ENCODE data around the gene TMEM151A.
A peak's percentile ranks its signal among the peaks of the same experiment; 100 is the strongest.
"Not testable (repeated sequence)": the region's sequence is repeated elsewhere in the genome, so short reads cannot be mapped to it uniquely, and the experiment has no call there.

The TMEM151A gene

DNA sequence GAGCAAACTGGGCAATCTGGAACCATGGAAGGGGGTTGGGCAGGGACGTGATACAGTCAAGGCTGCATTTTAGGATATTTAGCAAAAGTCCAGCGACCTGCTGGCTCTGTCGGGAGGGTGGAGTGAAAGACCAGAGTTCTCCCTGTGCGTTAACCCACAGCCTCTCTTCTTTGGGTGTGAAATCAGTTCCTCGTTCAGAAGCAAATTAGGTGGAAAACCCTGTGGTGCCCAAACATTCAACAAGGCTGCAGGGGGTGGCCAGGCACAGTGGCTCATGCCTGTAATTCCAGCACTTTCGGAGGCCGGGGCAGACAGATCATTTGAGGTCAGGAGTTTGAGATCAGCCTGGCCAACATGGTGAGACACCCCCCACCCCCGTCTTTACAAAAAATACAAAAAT lies 5.9 kb downstream of the TMEM151A start:
- no peak overlapping the region for H2BK15ac ChIP-seq (replicated peaks; ENCODE audit: low read depth)
- no peak overlapping the region for H3K4me3 ChIP-seq (ENCODE audit: low read length)
- H2AK5ac ChIP-seq (ENCODE audit: low read length) = no peak overlapping the region
- no peak overlapping the region for H2BK5ac ChIP-seq (ENCODE audit: low read length)
- no CpG with 5 or more reads among the region's 8 CpGs for WGBS (ENCODE audit: extremely low coverage, insufficient coverage, low lambda C conversion rate)
- H3K23ac ChIP-seq (ENCODE audit: low read length) = no peak overlapping the region
- H3K4ac ChIP-seq (ENCODE audit: low read depth, low read length) = no peak overlapping the region
- no peaks in the 10 kb centered on the region for H3K79me1 ChIP-seq (ENCODE audit: low read length)
- H3K9ac ChIP-seq (ENCODE audit: low read length) = no peak overlapping the region
- no peaks in the 10 kb centered on the region for H3K36me3 ChIP-seq (ENCODE audit: control insufficient read depth, insufficient read depth, low read length)
- no peak overlapping the region for H3K27ac ChIP-seq (ENCODE audit: low read depth, low read length)
- no peak overlapping the region for H3K4me2 ChIP-seq (ENCODE audit: low read length)
- no peak overlapping the region for H3K56ac ChIP-seq (ENCODE audit: low read length)
- no peaks in the 10 kb centered on the region for H3K27me3 ChIP-seq (ENCODE audit: insufficient read depth, low read length, poor library complexity)
- no peak overlapping the region for H3K18ac ChIP-seq (ENCODE audit: low read length)
- peaks cover 4% of the 10 kb centered on the region for H3K4me1 ChIP-seq (ENCODE audit: control insufficient read depth, low read depth, low read length)
- no peak overlapping the region for H2BK120ac ChIP-seq (ENCODE audit: low read depth, low read length)
- DNase-seq = peak; percentile 30
- H3K79me2 ChIP-seq (ENCODE audit: control insufficient read depth, insufficient read depth, low read length) = no peaks in the 10 kb centered on the region
- H4K8ac ChIP-seq (ENCODE audit: low read depth, low read length) = no peak overlapping the region
- H4K5ac ChIP-seq (ENCODE audit: low read length) = no peak overlapping the region

GRCh38 chr11:66299186-66299585 lies 7.5 kb downstream of the TMEM151A start:
- Histone ChIP-seq H4K8ac (ENCODE audit: low read depth, low read length) (no peak overlapping the region), H3K36me3 (ENCODE audit: control insufficient read depth, insufficient read depth, low read length) (no peaks in the 10 kb centered on the region), H3K4me2 (ENCODE audit: low read length) (no peak overlapping the region), H4K5ac (ENCODE audit: low read length) (no peak overlapping the region), H3K4me3 (ENCODE audit: low read length) (no peak overlapping the region), H3K9ac (ENCODE audit: low read length) (no peak overlapping the region), H2BK15ac (replicated peaks; ENCODE audit: low read depth) (no peak overlapping the region), H3K4me1 (ENCODE audit: control insufficient read depth, low read depth, low read length) (peaks cover 4% of the 10 kb centered on the region), H3K79me2 (ENCODE audit: control insufficient read depth, insufficient read depth, low read length) (no peaks in the 10 kb centered on the region), H3K27me3 (ENCODE audit: insufficient read depth, low read length, poor library complexity) (no peaks in the 10 kb centered on the region), H3K18ac (ENCODE audit: low read length) (no peak overlapping the region), H2BK5ac (ENCODE audit: low read length) (no peak overlapping the region), H3K4ac (ENCODE audit: low read depth, low read length) (no peak overlapping the region), H3K27ac (ENCODE audit: low read depth, low read length) (no peak overlapping the region), H3K23ac (ENCODE audit: low read length) (no peak overlapping the region), H2AK5ac (ENCODE audit: low read length) (no peak overlapping the region), H2BK120ac (ENCODE audit: low read depth, low read length) (no peak overlapping the region), H3K56ac (ENCODE audit: low read length) (no peak overlapping the region), H3K79me1 (ENCODE audit: low read length) (no peaks in the 10 kb centered on the region)
- no peak for DNase-seq
- WGBS (ENCODE audit: extremely low coverage, insufficient coverage, low lambda C conversion rate) = no CpG with 5 or more reads among the region's 3 CpGs

GRCh38 chr11:66302656-66303055 lies 11.0 kb downstream of the TMEM151A start:
- H2BK120ac ChIP-seq (ENCODE audit: low read depth, low read length) = no peak overlapping the region
- H3K27me3 ChIP-seq (ENCODE audit: insufficient read depth, low read length, poor library complexity) = no peaks in the 10 kb centered on the region
- H3K18ac ChIP-seq (ENCODE audit: low read length) = no peak overlapping the region
- H2BK5ac ChIP-seq (ENCODE audit: low read length) = no peak overlapping the region
- H3K79me2 ChIP-seq (ENCODE audit: control insufficient read depth, insufficient read depth, low read length) = no peaks in the 10 kb centered on the region
- no peak overlapping the region for H2BK15ac ChIP-seq (replicated peaks; ENCODE audit: low read depth)
- H4K5ac ChIP-seq (ENCODE audit: low read length) = no peak overlapping the region
- H3K79me1 ChIP-seq (ENCODE audit: low read length) = no peaks in the 10 kb centered on the region
- WGBS (ENCODE audit: extremely low coverage, insufficient coverage, low lambda C conversion rate) = no CpG with 5 or more reads among the region's 12 CpGs
- H3K4me1 ChIP-seq (ENCODE audit: control insufficient read depth, low read depth, low read length) = no peaks in the 10 kb centered on the region
- H3K23ac ChIP-seq (ENCODE audit: low read length) = no peak overlapping the region
- H3K4me3 ChIP-seq (ENCODE audit: low read length) = no peak overlapping the region
- H2AK5ac ChIP-seq (ENCODE audit: low read length) = no peak overlapping the region
- no peaks in the 10 kb centered on the region for H3K36me3 ChIP-seq (ENCODE audit: control insufficient read depth, insufficient read depth, low read length)
- no peak overlapping the region for H3K9ac ChIP-seq (ENCODE audit: low read length)
- H3K4me2 ChIP-seq (ENCODE audit: low read length) = no peak overlapping the region
- no peak overlapping the region for H3K27ac ChIP-seq (ENCODE audit: low read depth, low read length)
- no peak overlapping the region for H4K8ac ChIP-seq (ENCODE audit: low read depth, low read length)
- no peak overlapping the region for H3K4ac ChIP-seq (ENCODE audit: low read depth, low read length)
- DNase-seq = no peak
- H3K56ac ChIP-seq (ENCODE audit: low read length) = no peak overlapping the region

GRCh38 chr11:66309475-66309874 lies 17.8 kb downstream of the TMEM151A start:
- H3K56ac ChIP-seq (ENCODE audit: low read length) = no peak overlapping the region
- H2AK5ac ChIP-seq (ENCODE audit: low read length) = no peak overlapping the region
- H3K4me1 ChIP-seq (ENCODE audit: control insufficient read depth, low read depth, low read length) = peaks cover 8% of the 10 kb centered on the region
- no peaks in the 10 kb centered on the region for H3K79me1 ChIP-seq (ENCODE audit: low read length)
- H3K27ac ChIP-seq (ENCODE audit: low read depth, low read length) = no peak overlapping the region
- no peak overlapping the region for H2BK120ac ChIP-seq (ENCODE audit: low read depth, low read length)
- H3K18ac ChIP-seq (ENCODE audit: low read length) = no peak overlapping the region
- H3K4me3 ChIP-seq (ENCODE audit: low read length) = no peak overlapping the region
- H3K9ac ChIP-seq (ENCODE audit: low read length) = no peak overlapping the region
- H4K5ac ChIP-seq (ENCODE audit: low read length) = no peak overlapping the region
- H2BK15ac ChIP-seq (replicated peaks; ENCODE audit: low read depth) = no peak overlapping the region
- H4K8ac ChIP-seq (ENCODE audit: low read depth, low read length) = no peak overlapping the region
- no peak overlapping the region for H3K4me2 ChIP-seq (ENCODE audit: low read length)
- H2BK5ac ChIP-seq (ENCODE audit: low read length) = no peak overlapping the region
- no peaks in the 10 kb centered on the region for H3K27me3 ChIP-seq (ENCODE audit: insufficient read depth, low read length, poor library complexity)
- H3K79me2 ChIP-seq (ENCODE audit: control insufficient read depth, insufficient read depth, low read length) = no peaks in the 10 kb centered on the region
- no peak overlapping the region for H3K23ac ChIP-seq (ENCODE audit: low read length)
- no peak overlapping the region for H3K4ac ChIP-seq (ENCODE audit: low read depth, low read length)
- H3K36me3 ChIP-seq (ENCODE audit: control insufficient read depth, insufficient read depth, low read length) = no peaks in the 10 kb centered on the region
- DNase-seq = no peak
- no CpG with 5 or more reads among the region's 3 CpGs for WGBS (ENCODE audit: extremely low coverage, insufficient coverage, low lambda C conversion rate)

DNA sequence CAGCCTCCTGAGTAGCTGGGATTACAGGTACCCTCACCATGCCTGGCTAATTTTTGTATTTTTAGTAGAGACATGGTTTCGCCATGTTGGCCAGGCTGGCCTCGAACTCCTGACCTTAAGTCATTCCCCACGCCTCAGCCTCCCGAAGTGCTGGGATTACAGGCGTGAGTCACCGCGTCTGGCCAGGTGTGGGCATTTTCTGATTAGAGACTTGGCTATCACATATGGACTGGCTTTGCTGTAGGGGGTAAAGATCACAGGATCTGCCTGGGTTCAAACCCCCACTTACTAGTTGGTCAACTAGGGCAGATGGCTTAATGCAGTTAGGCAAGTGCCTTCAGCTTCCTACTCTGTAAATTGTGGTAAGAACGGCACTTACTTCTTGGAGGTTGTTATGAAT lies 18.6 kb downstream of the TMEM151A start:
- H3K79me1 ChIP-seq (ENCODE audit: low read length) = no peaks in the 10 kb centered on the region
- no peak overlapping the region for H3K23ac ChIP-seq (ENCODE audit: low read length)
- no peaks in the 10 kb centered on the region for H3K36me3 ChIP-seq (ENCODE audit: control insufficient read depth, insufficient read depth, low read length)
- H2BK120ac ChIP-seq (ENCODE audit: low read depth, low read length) = no peak overlapping the region
- H3K4ac ChIP-seq (ENCODE audit: low read depth, low read length) = no peak overlapping the region
- no peak overlapping the region for H3K56ac ChIP-seq (ENCODE audit: low read length)
- DNase-seq = no peak
- no peak overlapping the region for H3K9ac ChIP-seq (ENCODE audit: low read length)
- H3K4me1 ChIP-seq (ENCODE audit: control insufficient read depth, low read depth, low read length) = peaks cover 8% of the 10 kb centered on the region
- no peaks in the 10 kb centered on the region for H3K27me3 ChIP-seq (ENCODE audit: insufficient read depth, low read length, poor library complexity)
- H3K18ac ChIP-seq (ENCODE audit: low read length) = no peak overlapping the region
- H3K4me3 ChIP-seq (ENCODE audit: low read length) = no peak overlapping the region
- H2BK15ac ChIP-seq (replicated peaks; ENCODE audit: low read depth) = no peak overlapping the region
- H3K4me2 ChIP-seq (ENCODE audit: low read length) = no peak overlapping the region
- H4K5ac ChIP-seq (ENCODE audit: low read length) = no peak overlapping the region
- no peak overlapping the region for H4K8ac ChIP-seq (ENCODE audit: low read depth, low read length)
- H2BK5ac ChIP-seq (ENCODE audit: low read length) = no peak overlapping the region
- no peak overlapping the region for H2AK5ac ChIP-seq (ENCODE audit: low read length)
- H3K79me2 ChIP-seq (ENCODE audit: control insufficient read depth, insufficient read depth, low read length) = no peaks in the 10 kb centered on the region
- no peak overlapping the region for H3K27ac ChIP-seq (ENCODE audit: low read depth, low read length)
- WGBS (ENCODE audit: extremely low coverage, insufficient coverage, low lambda C conversion rate) = no CpG with 5 or more reads among the region's 8 CpGs

- not testable (repeated sequence) for H2BK120ac ChIP-seq (ENCODE audit: low read depth, low read length); H3K23ac ChIP-seq (ENCODE audit: low read length); H3K79me2 ChIP-seq (ENCODE audit: control insufficient read depth, insufficient read depth, low read length); H3K79me1 ChIP-seq (ENCODE audit: low read length); H3K27me3 ChIP-seq (ENCODE audit: insufficient read depth, low read length, poor library complexity); DNase-seq; H4K8ac ChIP-seq (ENCODE audit: low read depth, low read length); H2BK15ac ChIP-seq (replicated peaks; ENCODE audit: low read depth); H3K18ac ChIP-seq (ENCODE audit: low read length); H2AK5ac ChIP-seq (ENCODE audit: low read length); H3K27ac ChIP-seq (ENCODE audit: low read depth, low read length); H3K4me1 ChIP-seq (ENCODE audit: control insufficient read depth, low read depth, low read length); H3K4me3 ChIP-seq (ENCODE audit: low read length); H3K36me3 ChIP-seq (ENCODE audit: control insufficient read depth, insufficient read depth, low read length); H2BK5ac ChIP-seq (ENCODE audit: low read length); H3K4ac ChIP-seq (ENCODE audit: low read depth, low read length); H4K5ac ChIP-seq (ENCODE audit: low read length); H3K4me2 ChIP-seq (ENCODE audit: low read length)
- WGBS (ENCODE audit: extremely low coverage, insufficient coverage, low lambda C conversion rate) = no CpG with 5 or more reads among the region's 18 CpGs
- H3K56ac ChIP-seq (ENCODE audit: low read length) = peak overlapping the region; percentile 49
- peak overlapping the region; percentile 34 for H3K9ac ChIP-seq (ENCODE audit: low read length)
Observed at GRCh38 chr11:66310803-66311440, 19.2 kb downstream of the TMEM151A start.

Data from mesendoderm (in vitro differentiated cells).